T1000 (cell line): ENCODE measurements around the gene ARHGAP21.
"Not testable (repeated sequence)": the region's sequence is repeated elsewhere in the genome, so short reads cannot be mapped to it uniquely, and the experiment has no call there.

Source experiments
- DNase-seq: peaks from one replicate; lab custom pipeline; 2025; ENCODE audit warnings: mixed read lengths; lab: John Stamatoyannopoulos, UW

Gene ARHGAP21

GRCh38 chr10:24625778-24626177, 97.9 kb downstream of the ARHGAP21 start:
- DNase-seq = no peak

DNA sequence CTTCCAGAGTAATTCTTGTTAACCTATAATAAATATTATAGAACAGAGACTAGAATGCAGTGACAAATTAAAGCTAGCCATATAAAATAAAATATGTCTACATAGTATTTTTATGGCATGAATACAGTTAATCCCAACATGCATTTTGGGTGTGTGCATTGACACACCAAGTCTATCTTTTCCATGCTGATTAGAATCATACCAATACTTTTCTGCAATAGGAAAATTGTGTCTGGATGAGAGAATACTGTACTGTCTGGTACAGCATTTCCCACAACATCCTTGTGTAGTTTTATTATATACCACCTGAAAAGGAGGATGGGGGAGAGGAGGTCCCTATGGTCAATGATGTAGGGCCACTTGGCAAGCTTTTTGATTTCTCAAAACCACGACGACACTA, 100.3 kb downstream of the ARHGAP21 start:
- DNase-seq = no peak

GRCh38 chr10:24622781-24623301, 100.8 kb downstream of the ARHGAP21 start:
- DNase-seq = no peak

GRCh38 chr10:24621035-24621795, 102.5 kb downstream of the ARHGAP21 start:
- not testable (repeated sequence) for DNase-seq

- DNase-seq = not testable (repeated sequence)
Measured at GRCh38 chr10:24619994-24620310, 103.7 kb downstream of the ARHGAP21 start.

DNA sequence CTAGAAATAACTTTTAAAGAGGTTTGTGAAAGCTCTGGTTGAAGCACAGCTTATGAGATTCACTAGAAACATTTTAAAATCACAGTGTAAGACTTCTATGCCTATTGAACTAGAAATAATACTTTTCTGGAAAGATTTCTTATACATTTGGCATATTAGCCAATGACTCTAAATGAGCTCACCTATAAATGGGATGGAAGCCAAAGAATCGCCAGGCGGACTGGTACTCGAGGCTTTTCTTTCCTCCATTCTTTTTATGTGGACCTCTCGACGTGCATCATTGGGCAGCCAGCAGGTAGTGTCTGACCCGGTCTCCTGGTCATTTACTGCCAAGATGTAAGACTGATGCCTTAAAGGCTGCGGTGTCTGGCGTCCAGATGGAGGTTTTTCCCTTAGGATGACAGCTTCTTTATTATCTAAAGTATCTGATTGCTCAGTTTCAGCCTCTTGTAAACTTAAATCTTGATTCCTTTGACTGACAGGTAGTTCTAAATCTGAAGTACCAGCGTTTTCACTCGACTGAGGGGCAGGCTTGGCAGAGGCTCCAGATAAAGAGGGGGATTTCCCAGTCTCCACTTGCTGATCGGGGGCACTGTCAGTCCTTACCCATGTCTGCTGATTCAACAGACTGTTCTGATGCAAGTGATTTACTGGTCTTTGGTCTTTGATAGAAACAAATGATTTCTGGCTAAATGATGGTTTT, 104.2 kb downstream of the ARHGAP21 start:
- not testable (repeated sequence) for DNase-seq

DNA sequence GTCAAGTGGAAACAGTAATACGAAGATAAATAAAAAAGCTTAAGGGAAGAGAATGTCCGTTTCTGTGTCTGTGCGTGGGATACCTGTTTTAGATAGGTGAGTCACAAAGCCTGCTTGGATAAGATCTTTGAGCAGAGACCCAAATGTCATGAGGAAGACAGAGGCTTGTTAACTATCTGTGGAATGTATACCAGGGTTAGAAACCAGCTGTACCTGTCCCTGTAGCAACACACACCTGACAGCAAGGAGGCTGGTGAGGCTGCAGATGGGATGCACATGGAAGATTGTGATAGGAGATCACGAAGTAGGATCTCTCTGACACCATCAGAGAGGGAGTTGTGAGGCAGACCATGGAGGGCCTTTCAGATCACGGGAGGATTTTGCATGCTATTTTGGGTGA, 105.3 kb downstream of the ARHGAP21 start:
- DNase-seq = no peak

DNA sequence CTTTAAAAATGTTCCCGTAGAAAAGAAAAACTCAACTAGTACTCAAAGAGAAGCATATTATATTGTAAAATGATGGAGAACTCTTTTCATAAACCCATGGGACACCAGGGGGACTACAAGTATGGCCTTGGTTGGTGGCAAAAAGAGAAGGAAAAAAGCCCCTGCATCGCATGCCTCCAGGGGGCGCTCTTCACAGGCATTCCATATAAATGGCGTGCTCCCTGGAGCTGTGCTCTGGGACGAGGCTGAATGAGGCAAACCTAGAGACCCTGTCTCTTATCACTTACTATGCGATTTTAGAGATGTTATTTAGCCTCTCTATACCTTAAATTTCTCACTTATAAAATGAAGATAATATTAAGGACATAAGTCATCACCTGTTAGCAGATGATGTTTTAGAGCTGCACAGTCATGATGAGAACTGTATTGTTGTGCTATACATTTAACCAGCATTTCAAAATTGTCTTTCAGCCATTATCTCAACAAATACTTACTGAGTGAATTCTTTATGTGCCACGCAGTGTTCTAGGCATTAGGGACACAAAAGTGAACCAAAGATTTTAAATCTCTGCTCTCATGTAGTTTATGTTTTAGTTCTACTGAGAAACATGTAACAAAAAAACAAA, 105.8 kb downstream of the ARHGAP21 start:
- no peak for DNase-seq

GRCh38 chr10:24616536-24616935, 107.2 kb downstream of the ARHGAP21 start:
- DNase-seq = no peak

GRCh38 chr10:24606021-24606420, 117.7 kb downstream of the ARHGAP21 start:
- no peak for DNase-seq

DNA sequence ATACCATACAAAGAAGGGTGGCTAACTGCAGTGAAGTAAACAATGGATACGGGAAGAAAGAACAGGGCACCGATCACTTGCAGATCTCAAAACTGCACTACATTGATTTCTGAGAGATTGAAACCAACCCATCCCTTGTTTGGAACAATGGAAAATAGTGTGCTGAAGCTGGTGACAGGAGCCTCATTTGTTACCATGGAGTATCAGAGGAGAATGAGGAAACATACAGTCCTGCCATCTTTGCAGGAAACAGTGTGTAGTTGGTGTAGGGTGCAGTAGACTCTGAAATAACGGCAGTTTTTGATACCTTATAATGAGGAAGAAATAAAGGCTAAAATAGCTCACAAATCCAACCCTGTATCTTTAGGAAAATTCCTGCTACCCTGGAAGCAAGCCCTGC, 118.5 kb downstream of the ARHGAP21 start:
- no peak for DNase-seq

GRCh38 chr10:24603333-24603732, 120.4 kb downstream of the ARHGAP21 start:
- DNase-seq = no peak

GRCh38 chr10:24597961-24598360, 125.7 kb downstream of the ARHGAP21 start:
- no peak for DNase-seq

GRCh38 chr10:24597426-24597825, 126.3 kb downstream of the ARHGAP21 start:
- no peak for DNase-seq

DNA sequence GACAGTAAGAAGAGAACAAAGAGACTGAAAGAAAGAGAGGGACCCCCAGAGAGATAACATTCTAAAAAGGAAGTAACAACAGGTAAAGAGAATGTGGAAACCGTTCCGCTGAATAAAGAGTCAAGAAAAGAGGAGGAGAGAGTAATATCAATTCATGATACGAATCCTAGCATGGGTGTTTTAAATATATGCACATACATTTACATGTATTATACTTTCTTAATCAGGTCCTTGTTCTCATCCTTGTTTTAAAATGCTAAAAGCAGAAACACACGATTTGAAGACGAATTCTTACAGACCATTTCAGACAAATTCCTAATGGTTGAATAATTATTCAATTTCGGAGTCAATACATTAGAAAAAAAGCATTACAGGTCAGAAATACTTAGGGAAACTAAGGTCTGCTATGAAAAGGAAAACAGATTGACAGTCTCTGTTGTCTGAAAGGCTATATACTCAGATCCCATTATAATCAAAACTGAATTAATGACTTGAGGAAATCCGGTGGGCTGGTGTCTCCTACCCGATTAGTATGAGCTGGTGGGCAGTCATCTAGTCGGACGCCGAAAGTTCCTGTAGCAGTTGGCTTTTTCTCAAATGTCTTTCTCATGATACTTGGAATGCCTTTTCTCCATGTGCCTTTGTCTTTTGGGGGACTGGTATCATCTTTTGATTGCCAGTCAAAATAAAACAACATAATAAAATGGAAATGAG, 127.3 kb downstream of the ARHGAP21 start:
- DNase-seq = no peak

- DNase-seq = no peak
Measured at GRCh38 chr10:24590697-24591457, 132.8 kb downstream of the ARHGAP21 start.

GRCh38 chr10:24589265-24589664, 134.4 kb downstream of the ARHGAP21 start:
- DNase-seq = no peak

GRCh38 chr10:24579906-24580305, 143.8 kb downstream of the ARHGAP21 start:
- no peak for DNase-seq

GRCh38 chr10:24579448-24579847, 144.2 kb downstream of the ARHGAP21 start:
- no peak for DNase-seq

- no peak for DNase-seq
Measured at GRCh38 chr10:24575481-24576002, 148.1 kb downstream of the ARHGAP21 start.

GRCh38 chr10:24574578-24575155, 149.0 kb downstream of the ARHGAP21 start:
- DNase-seq = no peak
